ENCODE data around the gene DAGLB. TPM values are rescaled to one million over a fixed set of nuclear protein-coding genes. Genes with fewer than 3 reads are reported as not detected.

Gene DAGLB
- total and polyA plus RNA-seq, 2 of the 8 experiments (the other 6 are each of a cell fraction or from before 2014, with no cell fraction given) = 27.0 to 39.6 TPM

GRCh38 chr7:6443372-6443941 is 4.3 kb downstream of the DAGLB start:
- H2BK15ac ChIP-seq (ENCODE audit: low read length) = no peak overlapping the region
- no peak overlapping the region for H3K56ac ChIP-seq (replicated peaks; ENCODE audit: insufficient read length, low read depth, low read length)
- no peak overlapping the region for H3K27ac ChIP-seq (ENCODE audit: low read depth, low read length)
- H2BK120ac ChIP-seq (replicated peaks; ENCODE audit: low read depth, low read length) = no peak overlapping the region
- H3K9me3 ChIP-seq (ENCODE audit: insufficient read depth in 2 of 2, low read depth in 1 of 2, low read length in 1 of 2) = no peaks in the 10 kb centered on the region
- H4K5ac ChIP-seq (ENCODE audit: insufficient read length, low read depth, low read length) = no peak overlapping the region
- H2BK5ac ChIP-seq (ENCODE audit: low read depth, low read length) = no peak overlapping the region
- ChIA-PET CTCF (ENCODE audit: partially characterized antibody) (interaction anchor here (0.6 to 1.9 kb wide), 4 partner anchors 9 to 96 kb away, joined by 3 to 6 read pairs (median 3); no protein-coding TSS in a partner anchor), POLR2A (ENCODE audit: partially characterized antibody) (interaction anchor here (0.7 to 2.5 kb wide), 3 partner anchors 27 to 29 kb away, joined by 3 to 7 read pairs (median 3); no protein-coding TSS in a partner anchor)
- no peaks in the 10 kb centered on the region; a peak in 1 of 7 replicates for H3K4me1 ChIP-seq (replicated peaks in 1 of 4; ENCODE audit: control insufficient read depth in 3 of 4, insufficient read depth in 4 of 4, low read length in 3 of 4)
- DNase-seq (ENCODE audit: low read depth in 1 of 2, low spot score in 2 of 2) = no peak
- no peak for FAIRE-seq
- H3K4me3 ChIP-seq (ENCODE audit: extremely low read depth in 1 of 4, insufficient read depth in 2 of 4, low read depth in 3 of 4, low read length in 4 of 4) = no peak overlapping the region
- no peak overlapping the region for H3K14ac ChIP-seq (ENCODE audit: insufficient read length)
- peaks cover 12 to 76% of the 10 kb centered on the region in 2 experiments for H3K79me2 ChIP-seq (ENCODE audit: control insufficient read depth in 1 of 2, insufficient read depth in 2 of 2, low read length in 2 of 2)
- no peak overlapping the region for H3K9ac ChIP-seq (replicated peaks in 1 of 4; ENCODE audit: extremely low read depth in 1 of 4, low read depth in 3 of 4, low read length in 3 of 4)
- H3K27me3 ChIP-seq (replicated peaks in 1 of 4; ENCODE audit: control insufficient read depth in 3 of 4, extremely low read depth in 1 of 4, insufficient read depth in 3 of 4, low read length in 3 of 4) = no peaks in the 10 kb centered on the region
- H4K20me1 ChIP-seq (replicated peaks in 1 of 2; ENCODE audit: control insufficient read depth in 1 of 2, insufficient read depth in 2 of 2, low read length in 2 of 2) = peaks cover 5 to 17% of the 10 kb centered on the region in 2 experiments
- no peaks in the 10 kb centered on the region; the same call in 1 of the 2 replicates for H3K23me2 ChIP-seq (ENCODE audit: low read depth, low read length)
- no peak overlapping the region for H2BK12ac ChIP-seq (ENCODE audit: low read depth, low read length)
- H4K8ac ChIP-seq (ENCODE audit: extremely low read depth, insufficient read depth, low read length) = no peak overlapping the region
- H3K18ac ChIP-seq (ENCODE audit: extremely low read depth, low read length) = no peak overlapping the region
- no peak overlapping the region for H2BK20ac ChIP-seq (ENCODE audit: low read length)
- no peak overlapping the region for H2AK5ac ChIP-seq (ENCODE audit: low read depth, low read length)
- H2AFZ ChIP-seq (ENCODE audit: low read length) = no peak overlapping the region
- 88% methylated on average over 5 of the region's 5 CpGs; no CpG with 5 or more reads in 1 of the 2 experiments for WGBS, 2 experiments (ENCODE audit: extremely low coverage in 1 of 2, insufficient coverage in 1 of 2, insufficient read length in 1 of 2, insufficient replicate concordance in 2 of 2, low coverage in 1 of 2, low lambda C conversion rate in 2 of 2, missing lambda C conversion rate in 1 of 2)
- no peak overlapping the region for H3K4ac ChIP-seq (replicated peaks; ENCODE audit: insufficient read length, low read depth, low read length)
- H3K79me1 ChIP-seq (ENCODE audit: low read depth, low read length) = peaks cover 11% of the 10 kb centered on the region; the same call in 1 of the 2 replicates
- TF ChIP-seq CREB1 (IDR thresholded peaks at IDR 0.05) (no peak), POU5F1 (IDR thresholded peaks at IDR 0.05; ENCODE audit: low read depth, low read length) (no peak), MAX (IDR thresholded peaks at IDR 0.05) (no peak), TAF7 (optimal IDR thresholded peaks at IDR 0.05; ENCODE audit: borderline replicate concordance, low read depth, low read length) (no peak), JUND (IDR thresholded peaks at IDR 0.05; ENCODE audit: low read length) (no peak), SP2 (IDR thresholded peaks at IDR 0.05; ENCODE audit: low read length) (no peak), NRF1 (IDR thresholded peaks at IDR 0.05; ENCODE audit: low read depth, low read length) (no peak), FOSL1 (IDR thresholded peaks at IDR 0.05; ENCODE audit: insufficient read depth, low read depth, low read length) (no peak), EZH2 (IDR thresholded peaks at IDR 0.05; ENCODE audit: low read depth, low read length, severe bottlenecking) (no peak), SIN3A (conservative IDR thresholded peaks at IDR 0.05 in 1 of 2, IDR thresholded peaks at IDR 0.05 in 1 of 2; ENCODE audit: low read depth in 1 of 2, low read length in 2 of 2) (no peak), TAF1 (IDR thresholded peaks at IDR 0.05; ENCODE audit: low read depth, low read length) (no peak)
- H3K36me3 ChIP-seq (ENCODE audit: control insufficient read depth in 2 of 4, insufficient read depth in 4 of 4, low read length in 3 of 4) = peaks cover 7 to 46% (median 29%) of the 10 kb centered on the region in 4 experiments
- H3K23ac ChIP-seq (ENCODE audit: insufficient read length) = no peak overlapping the region
- no peak overlapping the region for H3K4me2 ChIP-seq (ENCODE audit: insufficient read depth in 1 of 2, low read depth in 2 of 2, low read length in 2 of 2)
- H4K91ac ChIP-seq (replicated peaks; ENCODE audit: insufficient read length, low read length) = no peak overlapping the region
